SU-DHL-6 (cell line): Measurements from ENCODE around the gene NRP2.

Experiments used
- CTCF ChIP-seq: fragments of 200-600 bp; sonication (generic); IDR thresholded peaks from one replicate; pipeline ENCODE4 v1.5.1; 2017; ENCODE audit warnings: antibody characterized with exemption, mild to moderate bottlenecking, low read length, moderate library complexity; ENCODE audit not compliant: insufficient read depth, poor library complexity, severe bottlenecking
- EZH2phosphoT487 ChIP-seq: fragments of 200-600 bp; sonication (generic), shearing (Covaris generic); conservative IDR thresholded peaks from 2 replicates; pipeline ENCODE4 v1.6.1; 2018; ENCODE audit warnings: mild to moderate bottlenecking, antibody characterized with exemption, low read length, moderate library complexity, mixed read lengths

- no peak for TF ChIP-seq CTCF
- TF ChIP-seq EZH2phosphoT487, result no peak
These were observed 30.2 kb downstream of the NRP2 start for GRCh38 chr2:205712508-205712907.
